Endothelial cell of umbilical vein (primary cell): ENCODE data around the gene PRRT4. TPM values are rescaled to one million over a fixed set of nuclear protein-coding genes. Genes with fewer than 3 reads are reported as not detected.

Source experiments
- BruUV-seq: library from RNA; stranded (reverse); fragments of 400-500 nt; replicated peaks from 2 replicates; lab custom pipeline; 2021; lab: Mats Ljungman, UMichigan
- CTCF ChIA-PET: fragments of 300-600, 350-600 bp; sonication (Branson Sonifier 250); formaldehyde crosslinking; loops from one replicate; lab custom pipeline; 2021; ENCODE audit warnings: antibody characterized with exemption, inconsistent platforms; lab: Charles Lee
- POLR2A ChIA-PET: fragments of 300-600, 350-600 bp; sonication (Branson Sonifier 250); formaldehyde crosslinking; loops from one replicate; lab custom pipeline; 2021; ENCODE audit warnings: antibody characterized with exemption, inconsistent platforms; lab: Charles Lee
- DNase-seq: peaks from one replicate; pipeline ENCODE4 v3.0.0-alpha.2; 2011; ENCODE audit warnings: low read depth, low spot score
- FAIRE-seq: peaks from 2 replicates; lab custom pipeline; 2011; peaks lifted over from hg19 to GRCh38; lab: Jason Lieb, UNC
- H2AFZ ChIP-seq: 2 replicates; pipeline ENCODE4 v1.6.0; 2012; ENCODE audit warnings: low read depth, low read length, control low read depth, inconsistent platforms
- H3K27ac ChIP-seq: 2 replicates; pipeline ENCODE4 v1.5.1; 2011; ENCODE audit warnings: low read depth, mild to moderate bottlenecking, control low read depth, low read length, moderate library complexity; ENCODE audit not compliant: insufficient read depth
- H3K27me3 ChIP-seq, 2 experiments: 2 replicates each; pipeline versions ENCODE4 v1.6.0 to v1.6.1; 2011; ENCODE audit warnings: low read length in 2 of 2, mixed read lengths in 1 of 2; ENCODE audit not compliant: control insufficient read depth in 2 of 2, insufficient read depth in 2 of 2
- H3K36me3 ChIP-seq, 2 experiments: 2 replicates in 1 of 2; 3 replicates in 1 of 2; pipeline ENCODE4 v1.5.1; 2011; ENCODE audit warnings: low read length in 2 of 2, mild to moderate bottlenecking in 1 of 2, moderate library complexity in 1 of 2; ENCODE audit not compliant: control insufficient read depth in 2 of 2, insufficient read depth in 2 of 2; ENCODE audit errors: extremely low read depth in 1 of 2
- H3K4me1 ChIP-seq: 3 replicates; pipeline ENCODE4 v1.5.1; 2011; ENCODE audit warnings: mild to moderate bottlenecking, low read length; ENCODE audit not compliant: control insufficient read depth, insufficient read depth; ENCODE audit errors: extremely low read depth
- H3K4me2 ChIP-seq: 2 replicates; pipeline ENCODE4 v1.6.1; 2011; ENCODE audit warnings: low read length, control low read depth, mixed read lengths; ENCODE audit not compliant: insufficient read depth
- H3K4me3 ChIP-seq, 3 experiments: fragments of 200-600 bp in 1 of 3; sonication (generic), shearing (Covaris generic) in 1 of 3; replicated peaks in 1 of 3; 2 replicates each; pipeline ENCODE4 v1.5.1; 2011 to 2016; ENCODE audit warnings: control low read depth in 3 of 3, low read length in 3 of 3, mild to moderate bottlenecking in 2 of 3, inconsistent platforms in 1 of 3, low read depth in 1 of 3, moderate library complexity in 1 of 3; ENCODE audit not compliant: insufficient read depth in 1 of 3
- H3K79me2 ChIP-seq: 2 replicates; pipeline ENCODE4 v1.6.0; 2012; ENCODE audit warnings: low read length, inconsistent platforms; ENCODE audit not compliant: control insufficient read depth, insufficient read depth
- H3K9ac ChIP-seq: replicated peaks from 2 replicates; pipeline ENCODE3; 2011; ENCODE audit warnings: low read length, control low read depth; ENCODE audit not compliant: insufficient read depth; ENCODE audit errors: extremely low read depth
- H3K9me1 ChIP-seq: replicated peaks from 3 replicates; pipeline ENCODE4 v1.6.0; 2011; ENCODE audit warnings: mild to moderate bottlenecking, low read length; ENCODE audit not compliant: control insufficient read depth, insufficient read depth; ENCODE audit errors: extremely low read depth
- H3K9me3 ChIP-seq: replicated peaks from 2 replicates; pipeline ENCODE4 v1.5.1; 2012; ENCODE audit warnings: low read length, inconsistent platforms; ENCODE audit not compliant: control insufficient read depth, insufficient read depth
- H4K20me1 ChIP-seq: replicated peaks from 2 replicates; pipeline ENCODE3; 2011; ENCODE audit warnings: mild to moderate bottlenecking, low read length; ENCODE audit not compliant: control insufficient read depth, insufficient read depth; ENCODE audit errors: extremely low read depth
- CTCF ChIP-seq, 2 donors: IDR thresholded peaks; 1 replicate in 1 of 2; 2 replicates in 1 of 2; pipeline ENCODE4 v1.5.1; 2011; ENCODE audit warnings: low read length in 2 of 2, mild to moderate bottlenecking in 2 of 2, moderate library complexity in 2 of 2, control low read depth in 1 of 2, inconsistent platforms in 1 of 2, low read depth in 1 of 2; ENCODE audit not compliant: insufficient read depth in 1 of 2; ENCODE audit errors: extremely low read depth in 1 of 2
- EZH2 ChIP-seq: IDR thresholded peaks from 2 replicates; pipeline ENCODE4 v1.6.1; 2012; ENCODE audit warnings: borderline replicate concordance, low read depth, mild to moderate bottlenecking, moderate library complexity, low read length, inconsistent platforms; ENCODE audit not compliant: severe bottlenecking
- FOS ChIP-seq: IDR thresholded peaks from 2 replicates; pipeline ENCODE4 v1.6.1; 2011; ENCODE audit warnings: mild to moderate bottlenecking, low read length, moderate library complexity, borderline replicate concordance; ENCODE audit not compliant: insufficient read depth
- GATA2 ChIP-seq: IDR thresholded peaks from 2 replicates; pipeline ENCODE4 v1.7.0; 2011; ENCODE audit warnings: low read depth, mild to moderate bottlenecking, moderate library complexity, mixed read lengths, low read length; ENCODE audit not compliant: insufficient read length, insufficient read depth
- JUN ChIP-seq: IDR thresholded peaks from 2 replicates; pipeline ENCODE4 v1.6.1; 2011; ENCODE audit warnings: borderline replicate concordance, low read depth; ENCODE audit not compliant: insufficient read length, insufficient read depth
- MAX ChIP-seq: IDR thresholded peaks from 2 replicates; pipeline ENCODE4 v1.6.1; 2011; ENCODE audit not compliant: insufficient read depth, insufficient read length
- MYC ChIP-seq: IDR thresholded peaks from one replicate; pipeline ENCODE4 v1.6.1; 2011; ENCODE audit warnings: mild to moderate bottlenecking, low read depth, low read length
- POLR2A ChIP-seq: IDR thresholded peaks from 2 replicates; pipeline ENCODE4 v1.6.1; 2012; ENCODE audit warnings: low read depth, mild to moderate bottlenecking, control low read depth, low read length
- POLR2AphosphoS5 ChIP-seq: IDR thresholded peaks from 2 replicates; pipeline ENCODE4 v1.6.1; 2012; ENCODE audit warnings: low read depth, mild to moderate bottlenecking, control low read depth, low read length, moderate library complexity; ENCODE audit not compliant: insufficient read depth
- dilution Hi-C: fragments of 300-500 bp; cut with MboI; formaldehyde crosslinking; loops from one replicate; pipeline ENCODE4 v1.15.0; 2019; ENCODE audit warnings: low sequenced_read_pairs; ENCODE audit not compliant: extremely low pct_ligation_motif_present
- intact Hi-C: fragments of 100-400 bp; cut with micrococcal nuclease; formaldehyde crosslinking; loops from one replicate; pipeline ENCODE4 v1.10.0; 2022
- polyA plus RNA-seq, 4 experiments: library from polyadenylated mRNA; depleted of rRNA in 3 of 4; stranded (reverse) in 3 of 4; unstranded in 1 of 4; fragments of >200 nt; gene quantifications; 2 replicates each; pipeline versions ENCODE4 v1.2.1 to v1.2.3, GENCODE V29; 2011 to 2012; ENCODE audit warnings: missing spikeins in 1 of 4
- total RNA-seq: library from RNA; stranded (reverse); gene quantifications from 2 replicates; pipeline ENCODE4 v1.2.3, GENCODE V29; 2021

Gene PRRT4
- total and polyA plus RNA-seq, 2 donors (not counting 3 experiments of a cell fraction or from before 2014, with no cell fraction given), result 0.03 TPM; not detected in 1

GRCh38 chr7:128356546-128357216 is 4.8 kb downstream of the PRRT4 start:
- Histone ChIP-seq H3K9me1 (no peaks in the 10 kb centered on the region), H3K9me3 (no peaks in the 10 kb centered on the region), H3K79me2 (no peaks in the 10 kb centered on the region), H2AFZ (no peak overlapping the region), H4K20me1 (no peaks in the 10 kb centered on the region), H3K27ac (no peak overlapping the region), H3K9ac (no peak overlapping the region), H3K27me3 (peaks cover 44 to 45% of the 10 kb centered on the region in 2 experiments), H3K4me3 (no peak overlapping the region), H3K4me1 (peaks cover 4% of the 10 kb centered on the region), H3K4me2 (no peak overlapping the region), H3K36me3 (no peaks in the 10 kb centered on the region)
- CTCF ChIA-PET, result interaction anchor here (5.5 to 16.4 kb wide), 2 partner anchors 9 to 29 kb away, joined by 37 to 778 read pairs; no protein-coding TSS in a partner anchor
- POLR2A ChIA-PET, result no interaction called here
- DNase-seq (no peak), FAIRE-seq (no peak)
- no peak for TF ChIP-seq JUN
- TF ChIP-seq CTCF (IDR thresholded peaks at IDR 0.05; ENCODE audit: extremely low read depth in 1 of 2, insufficient read depth in 1 of 2, low read depth in 1 of 2, low read length in 2 of 2), result no peak
- TF ChIP-seq POLR2A, result no peak
- no peak for TF ChIP-seq EZH2
- TF ChIP-seq MYC, result no peak
- TF ChIP-seq POLR2AphosphoS5, result no peak
- no peak for TF ChIP-seq MAX
- TF ChIP-seq FOS, result no peak
- no peak for TF ChIP-seq GATA2
- intact Hi-C loops (no loop called here), dilution Hi-C loops (no loop called here)
- no TSS peak for BruUV-seq
